ENCODE data around the gene TRMT1L. TPM values are rescaled to one million over a fixed set of nuclear protein-coding genes. Genes with fewer than 3 reads are reported as not detected.

Gene TRMT1L
- total and polyA plus RNA-seq, 2 of the 8 experiments (the other 6 are each of a cell fraction or from before 2014, with no cell fraction given), result 13.8 to 22.3 TPM

DNA sequence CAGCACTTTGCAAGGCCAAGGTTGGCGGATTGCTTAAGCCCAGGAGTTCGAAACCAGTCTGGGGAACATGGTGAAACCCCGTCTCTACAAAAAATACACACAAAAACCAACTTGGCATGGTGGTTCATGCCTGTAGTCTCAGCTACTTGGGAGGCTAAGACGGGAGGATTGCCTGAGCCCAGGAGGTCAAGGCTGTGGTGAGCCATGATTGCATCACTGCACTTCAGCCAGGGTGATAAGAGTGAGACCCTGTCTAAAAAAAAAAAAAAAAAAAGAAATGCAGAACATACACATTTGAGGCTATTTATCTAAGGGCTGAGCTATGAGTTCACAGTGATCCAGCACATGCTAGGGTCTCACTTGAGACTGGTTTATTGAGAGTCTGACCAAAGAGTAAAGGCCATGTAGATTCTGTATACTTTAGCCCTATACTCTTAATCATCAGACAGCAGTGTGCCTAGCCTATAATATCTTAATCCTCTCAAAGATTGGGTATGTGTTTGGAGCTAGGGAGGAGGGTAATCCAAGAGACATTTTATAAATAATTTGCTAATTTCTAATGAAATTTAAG lies 87.5 kb downstream of the TRMT1L start:
- H2BK5ac ChIP-seq (ENCODE audit: low read depth, low read length), result no peak overlapping the region
- no peak overlapping the region for H2AFZ ChIP-seq (ENCODE audit: low read length)
- H3K23me2 ChIP-seq (ENCODE audit: low read depth, low read length), result no peaks in the 10 kb centered on the region
- no peak overlapping the region for H2BK20ac ChIP-seq (ENCODE audit: low read length)
- H3K79me2 ChIP-seq (ENCODE audit: control insufficient read depth in 1 of 2, insufficient read depth in 2 of 2, low read length in 2 of 2), result peaks cover 10 to 96% of the 10 kb centered on the region in 2 experiments; a peak in 3 of 4 replicates
- H2BK120ac ChIP-seq (replicated peaks; ENCODE audit: low read depth, low read length), result no peak overlapping the region
- no peaks in the 10 kb centered on the region for H3K9me3 ChIP-seq (ENCODE audit: insufficient read depth in 2 of 2, low read depth in 1 of 2, low read length in 1 of 2)
- DNase-seq (ENCODE audit: low read depth in 1 of 2, low spot score in 2 of 2) (no peak), FAIRE-seq (no peak)
- CTCF ChIA-PET (ENCODE audit: partially characterized antibody), result interaction anchor here (1.2 to 1.4 kb wide), 2 partner anchors 13 to 85 kb away, joined by 3 read pairs; no protein-coding TSS in a partner anchor
- H4K8ac ChIP-seq (ENCODE audit: extremely low read depth, insufficient read depth, low read length), result no peak overlapping the region
- H3K18ac ChIP-seq (ENCODE audit: extremely low read depth, low read length), result no peak overlapping the region
- no peak overlapping the region for H3K23ac ChIP-seq (ENCODE audit: insufficient read length)
- H2AK5ac ChIP-seq (ENCODE audit: low read depth, low read length), result no peak overlapping the region
- no peak overlapping the region for H3K14ac ChIP-seq (ENCODE audit: insufficient read length)
- H3K36me3 ChIP-seq (ENCODE audit: control insufficient read depth in 2 of 4, insufficient read depth in 4 of 4, low read length in 3 of 4), result peaks cover 0 to 4% (median 1%) of the 10 kb centered on the region in 4 experiments; a peak in 2 of 8 replicates
- H3K4me1 ChIP-seq (replicated peaks in 1 of 4; ENCODE audit: control insufficient read depth in 3 of 4, insufficient read depth in 4 of 4, low read length in 3 of 4), result peaks cover 0 to 13% (median 6%) of the 10 kb centered on the region in 4 experiments; a peak in 5 of 7 replicates
- TF ChIP-seq TCF12 (IDR thresholded peaks at IDR 0.05; ENCODE audit: low read depth, low read length) (no peak), SRF (IDR thresholded peaks at IDR 0.05; ENCODE audit: low read depth, low read length) (no peak), BCL11A (IDR thresholded peaks at IDR 0.05; ENCODE audit: low read depth in 2 of 2, low read length in 2 of 2) (no peak), JUN (IDR thresholded peaks at IDR 0.05; ENCODE audit: low read depth, low read length) (no peak), CEBPB (IDR thresholded peaks at IDR 0.05; ENCODE audit: low read depth, low read length) (peak; percentile 45; the same call in 1 of the 2 replicates), POU5F1 (IDR thresholded peaks at IDR 0.05; ENCODE audit: low read depth, low read length) (no peak)
- TF ChIP-seq, protein P1, sequence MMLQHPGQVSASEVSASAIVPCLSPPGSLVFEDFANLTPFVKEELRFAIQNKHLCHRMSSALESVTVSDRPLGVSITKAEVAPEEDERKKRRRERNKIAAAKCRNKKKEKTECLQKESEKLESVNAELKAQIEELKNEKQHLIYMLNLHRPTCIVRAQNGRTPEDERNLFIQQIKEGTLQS (IDR thresholded peaks at IDR 0.05; ENCODE audit: insufficient read depth, low read depth, low read length), result 0 out of 2 replicates have a peak, but pooled peaks have one; percentile 3
- H3K27ac ChIP-seq (ENCODE audit: low read depth, low read length), result no peak overlapping the region
- no peak overlapping the region for H3K56ac ChIP-seq (replicated peaks; ENCODE audit: insufficient read length, low read depth, low read length)
- no peak overlapping the region for H3K4me2 ChIP-seq (ENCODE audit: insufficient read depth in 1 of 2, low read depth in 2 of 2, low read length in 2 of 2)
- H3K4me3 ChIP-seq (ENCODE audit: extremely low read depth in 1 of 4, insufficient read depth in 2 of 4, low read depth in 3 of 4, low read length in 4 of 4), result no peak overlapping the region
- WGBS, 2 experiments (ENCODE audit: extremely low coverage in 1 of 2, insufficient coverage in 1 of 2, insufficient read length in 1 of 2, insufficient replicate concordance in 2 of 2, low coverage in 1 of 2, low lambda C conversion rate in 2 of 2, missing lambda C conversion rate in 1 of 2), result 91% methylated on average over 4 of the region's 4 CpGs; no CpG with 5 or more reads in 1 of the 2 experiments
- no peak overlapping the region for H2BK15ac ChIP-seq (ENCODE audit: low read length)
- H2BK12ac ChIP-seq (ENCODE audit: low read depth, low read length), result no peak overlapping the region
- H4K5ac ChIP-seq (ENCODE audit: insufficient read length, low read depth, low read length), result no peak overlapping the region
- no peaks in the 10 kb centered on the region for H3K79me1 ChIP-seq (ENCODE audit: low read depth, low read length)
- no peak overlapping the region for H3K4ac ChIP-seq (replicated peaks; ENCODE audit: insufficient read length, low read depth, low read length)
- no peak overlapping the region for H4K91ac ChIP-seq (replicated peaks; ENCODE audit: insufficient read length, low read length)
- peaks cover 2% of the 10 kb centered on the region in 2 experiments for H4K20me1 ChIP-seq (replicated peaks in 1 of 2; ENCODE audit: control insufficient read depth in 1 of 2, insufficient read depth in 2 of 2, low read length in 2 of 2)
- no peaks in the 10 kb centered on the region for H3K27me3 ChIP-seq (replicated peaks in 1 of 4; ENCODE audit: control insufficient read depth in 3 of 4, extremely low read depth in 1 of 4, insufficient read depth in 3 of 4, low read length in 3 of 4)
- no peak overlapping the region for H3K9ac ChIP-seq (replicated peaks in 1 of 4; ENCODE audit: extremely low read depth in 1 of 4, low read depth in 3 of 4, low read length in 3 of 4)
- POLR2A ChIA-PET (ENCODE audit: partially characterized antibody), result interaction anchor here (2.9 kb wide), 1 partner anchor 23 kb away, joined by 12 read pairs; no protein-coding TSS in a partner anchor

Measured in H1 (cell line).